RCC 7860 (cell line): ENCODE measurements around the gene ANXA7.
"Not testable (repeated sequence)": the region's sequence is repeated elsewhere in the genome, so short reads cannot be mapped to it uniquely, and the experiment has no call there.

ENCODE experiments used
- DNase-seq: peaks from one replicate; pipeline ENCODE4 v3.0.0-alpha.2; 2015; ENCODE audit warnings: low spot score
- FAIRE-seq: peaks from 2 replicates; lab custom pipeline; 2012; peaks lifted over from hg19 to GRCh38; lab: Jason Lieb, UNC

Gene ANXA7

GRCh38 chr10:73340121-73340520 lies 73.7 kb downstream of the ANXA7 start:
- DNase-seq (no peak), FAIRE-seq (no peak)

GRCh38 chr10:73339436-73339835 lies 74.4 kb downstream of the ANXA7 start:
- FAIRE-seq = no peak
- DNase-seq = no peak

- no peak for FAIRE-seq
- no peak for DNase-seq
Measured at GRCh38 chr10:73338801-73339368, 75.0 kb downstream of the ANXA7 start.

- DNase-seq (no peak), FAIRE-seq (no peak)
Measured at GRCh38 chr10:73333202-73333601, 80.7 kb downstream of the ANXA7 start.

- FAIRE-seq = no peak
- no peak for DNase-seq
Measured at GRCh38 chr10:73332379-73332778, 81.5 kb downstream of the ANXA7 start.

GRCh38 chr10:73328523-73328922 lies 85.3 kb downstream of the ANXA7 start:
- not testable (repeated sequence) for DNase-seq, FAIRE-seq

- not testable (repeated sequence) for FAIRE-seq, DNase-seq
Measured at GRCh38 chr10:73325290-73325689, 88.6 kb downstream of the ANXA7 start.
